ENCODE measurements around the gene HECW1.

- no peak for TF ChIP-seq POLR2A (IDR thresholded peaks at IDR 0.05; ENCODE audit: low read depth, low read length)
- no peak for TF ChIP-seq PAX5 (IDR thresholded peaks at IDR 0.05; ENCODE audit: insufficient read depth, low read length, severe bottlenecking)
Observed at GRCh38 chr7:43290978-43291377, 178.5 kb downstream of the HECW1 start.

Measured in GM12891 (cell line).